Epithelial cell of proximal tubule (primary cell): ENCODE data around the gene PRRT3. TPM values are rescaled to one million over a fixed set of nuclear protein-coding genes. Genes with fewer than 3 reads are reported as not detected.
"Not testable (repeated sequence)": the region's sequence is repeated elsewhere in the genome, so short reads cannot be mapped to it uniquely, and the experiment has no call there.

Source experiments
- DNase-seq: peaks from one replicate; pipeline ENCODE4 v3.0.0-alpha.2; 2011; ENCODE audit warnings: low read depth
- H3K4me3 ChIP-seq: 2 replicates; pipeline ENCODE4 v1.5.1; 2011; ENCODE audit warnings: low read depth, mild to moderate bottlenecking, low read length
- CTCF ChIP-seq: conservative IDR thresholded peaks from 2 replicates; pipeline ENCODE4 v1.5.1; 2012; ENCODE audit warnings: low read depth, mild to moderate bottlenecking, low read length
- total RNA-seq: library from RNA; depleted of rRNA; stranded (reverse); fragments of >200 nt; gene quantifications from 2 replicates; pipeline ENCODE4 v1.2.3, GENCODE V29; 2015

The PRRT3 gene
- total RNA-seq, 1 donor from 2014 or later: 1.3 TPM

GRCh38 chr3:9940746-9941145 lies 11.5 kb downstream of the PRRT3 start:
- TF ChIP-seq CTCF: no peak
- H3K4me3 ChIP-seq: no peak overlapping the region
- no peak for DNase-seq

- DNase-seq, H3K4me3 ChIP-seq: not testable (repeated sequence)
Measured at GRCh38 chr3:9939906-9940305, 12.3 kb downstream of the PRRT3 start.

GRCh38 chr3:9938966-9939365 lies 13.2 kb downstream of the PRRT3 start:
- H3K4me3 ChIP-seq: no peak overlapping the region
- no peak for TF ChIP-seq CTCF
- no peak for DNase-seq

GRCh38 chr3:9937486-9938238 lies 14.5 kb downstream of the PRRT3 start:
- no peak overlapping the region for H3K4me3 ChIP-seq
- no peak for TF ChIP-seq CTCF
- DNase-seq: no peak

- no peak for DNase-seq
- TF ChIP-seq CTCF: no peak
Measured at GRCh38 chr3:9935966-9936510, 16.2 kb downstream of the PRRT3 start.

GRCh38 chr3:9934993-9935392 lies 17.2 kb downstream of the PRRT3 start:
- no peak for TF ChIP-seq CTCF
- no peak for DNase-seq
- peak overlapping the region; percentile 88 for H3K4me3 ChIP-seq

More at GRCh38 chr3:9935966-9936510, 16.2 kb downstream of the PRRT3 start:
- no peak overlapping the region for H3K4me3 ChIP-seq

- peak; percentile 34 for TF ChIP-seq CTCF
- no peak for DNase-seq
- H3K4me3 ChIP-seq: peak overlapping the region; percentile 88
Measured at GRCh38 chr3:9934235-9934621, 18.0 kb downstream of the PRRT3 start.
